Central memory CD8-positive, alpha-beta T cell (primary cell): Measurements from ENCODE around the gene MINDY4B.

Experiments used
- ATAC-seq: fragments of 150-1000 bp; cut with Tn5 transposase; replicated peaks from 2 replicates; pipeline ENCODE4 v1.10.0; 2022; ENCODE audit warnings: mild to moderate bottlenecking, moderate FRiP score, moderate number of reproducible peaks; ENCODE audit not compliant: poor library complexity, severe bottlenecking; ENCODE audit errors: extremely low read depth
- DNase-seq, 2 donors: peaks; one replicate each; pipeline ENCODE4 v3.0.0; 2021; ENCODE audit warnings: low spot score in 2 of 2
- H3K27ac Mint-ChIP-seq: one replicate; pipeline ENCODE4 v1.8.0; 2022; ENCODE audit warnings: low read depth, mild to moderate bottlenecking, moderate library complexity, mixed read lengths
- H3K27me3 Mint-ChIP-seq: one replicate; pipeline ENCODE4 v1.8.0; 2022; ENCODE audit warnings: mixed read lengths
- H3K36me3 Mint-ChIP-seq: one replicate; pipeline ENCODE4 v1.8.0; 2022; ENCODE audit warnings: mild to moderate bottlenecking, moderate library complexity, mixed read lengths; ENCODE audit not compliant: insufficient read depth
- H3K4me1 Mint-ChIP-seq: one replicate; pipeline ENCODE4 v1.8.0; 2022; ENCODE audit warnings: mixed read lengths
- H3K4me3 Mint-ChIP-seq: one replicate; pipeline ENCODE4 v1.8.0; 2022; ENCODE audit warnings: mild to moderate bottlenecking, moderate library complexity, mixed read lengths
- H3K9me3 Mint-ChIP-seq: one replicate; pipeline ENCODE4 v1.8.0; 2022; ENCODE audit warnings: mixed read lengths

The MINDY4B gene

GRCh38 chr3:150920236-150920635 lies 15.0 kb upstream of the MINDY4B start:
- no peaks in the 10 kb centered on the region for H3K36me3 Mint-ChIP-seq
- no peaks in the 10 kb centered on the region for H3K9me3 Mint-ChIP-seq
- no peaks in the 10 kb centered on the region for H3K4me1 Mint-ChIP-seq
- peaks cover 84% of the 10 kb centered on the region for H3K27me3 Mint-ChIP-seq
- DNase-seq: no peak
- no peak overlapping the region for H3K4me3 Mint-ChIP-seq
- H3K27ac Mint-ChIP-seq: no peak overlapping the region
- ATAC-seq: no peak

GRCh38 chr3:150917951-150918350 lies 12.7 kb upstream of the MINDY4B start:
- no peak for ATAC-seq
- Mint-ChIP-seq H3K4me1 (no peaks in the 10 kb centered on the region), H3K27ac (no peak overlapping the region), H3K9me3 (no peaks in the 10 kb centered on the region), H3K4me3 (no peak overlapping the region), H3K36me3 (no peaks in the 10 kb centered on the region), H3K27me3 (peaks cover 68% of the 10 kb centered on the region)
- DNase-seq: no peak

GRCh38 chr3:150913133-150913922 lies 8.1 kb upstream of the MINDY4B start:
- Mint-ChIP-seq H3K27me3 (peaks cover 72% of the 10 kb centered on the region), H3K27ac (no peak overlapping the region), H3K4me1 (no peaks in the 10 kb centered on the region), H3K4me3 (no peak overlapping the region), H3K9me3 (no peaks in the 10 kb centered on the region), H3K36me3 (no peaks in the 10 kb centered on the region)
- ATAC-seq (no peak), DNase-seq (no peak)

GRCh38 chr3:150912501-150912900 lies 7.3 kb upstream of the MINDY4B start:
- ATAC-seq: no peak
- Mint-ChIP-seq H3K36me3 (no peaks in the 10 kb centered on the region), H3K27me3 (peaks cover 72% of the 10 kb centered on the region), H3K9me3 (no peaks in the 10 kb centered on the region), H3K27ac (no peak overlapping the region), H3K4me1 (no peaks in the 10 kb centered on the region), H3K4me3 (no peak overlapping the region)
- DNase-seq: no peak

- Mint-ChIP-seq H3K4me1 (no peaks in the 10 kb centered on the region), H3K9me3 (no peaks in the 10 kb centered on the region), H3K27ac (no peak overlapping the region), H3K36me3 (no peaks in the 10 kb centered on the region), H3K4me3 (no peak overlapping the region), H3K27me3 (peaks cover 76% of the 10 kb centered on the region)
- no peak for DNase-seq
- ATAC-seq: no peak
Observed at GRCh38 chr3:150911771-150912170, 6.5 kb upstream of the MINDY4B start.

GRCh38 chr3:150906461-150906860 lies 1.2 kb upstream of the MINDY4B start:
- Mint-ChIP-seq H3K36me3 (no peaks in the 10 kb centered on the region), H3K4me1 (no peaks in the 10 kb centered on the region), H3K4me3 (no peak overlapping the region), H3K27ac (no peak overlapping the region), H3K9me3 (no peaks in the 10 kb centered on the region), H3K27me3 (peaks cover 73% of the 10 kb centered on the region)
- DNase-seq (no peak), ATAC-seq (no peak)

- Mint-ChIP-seq H3K27me3 (peaks cover 73% of the 10 kb centered on the region), H3K9me3 (no peaks in the 10 kb centered on the region), H3K27ac (no peak overlapping the region), H3K36me3 (no peaks in the 10 kb centered on the region), H3K4me1 (no peaks in the 10 kb centered on the region), H3K4me3 (no peak overlapping the region)
- no peak for ATAC-seq
- DNase-seq: no peak
Observed at GRCh38 chr3:150905746-150906145, 507 bp upstream of the MINDY4B start.

GRCh38 chr3:150902988-150903387 lies 2.3 kb downstream of the MINDY4B start:
- ATAC-seq (no peak), DNase-seq (no peak)
- Mint-ChIP-seq H3K36me3 (no peaks in the 10 kb centered on the region), H3K27ac (no peak overlapping the region), H3K4me3 (no peak overlapping the region), H3K4me1 (no peaks in the 10 kb centered on the region), H3K9me3 (no peaks in the 10 kb centered on the region), H3K27me3 (peaks cover 62% of the 10 kb centered on the region)

GRCh38 chr3:150901793-150902192 lies 3.4 kb downstream of the MINDY4B start:
- no peak overlapping the region for H3K27ac Mint-ChIP-seq
- H3K9me3 Mint-ChIP-seq: no peaks in the 10 kb centered on the region
- H3K4me1 Mint-ChIP-seq: no peaks in the 10 kb centered on the region
- H3K36me3 Mint-ChIP-seq: no peaks in the 10 kb centered on the region
- no peak for ATAC-seq
- no peak overlapping the region for H3K4me3 Mint-ChIP-seq
- no peak for DNase-seq
- peaks cover 56% of the 10 kb centered on the region for H3K27me3 Mint-ChIP-seq

GRCh38 chr3:150899141-150899540 lies 6.1 kb downstream of the MINDY4B start:
- peaks cover 58% of the 10 kb centered on the region for H3K27me3 Mint-ChIP-seq
- no peak overlapping the region for H3K27ac Mint-ChIP-seq
- no peak overlapping the region for H3K4me3 Mint-ChIP-seq
- ATAC-seq (no peak), DNase-seq (no peak)
- no peaks in the 10 kb centered on the region for H3K9me3 Mint-ChIP-seq
- H3K36me3 Mint-ChIP-seq: no peaks in the 10 kb centered on the region
- H3K4me1 Mint-ChIP-seq: no peaks in the 10 kb centered on the region

GRCh38 chr3:150898046-150898754 lies 7.0 kb downstream of the MINDY4B start:
- Mint-ChIP-seq H3K4me3 (no peak overlapping the region), H3K27me3 (peaks cover 58% of the 10 kb centered on the region), H3K9me3 (no peaks in the 10 kb centered on the region), H3K4me1 (no peaks in the 10 kb centered on the region), H3K36me3 (no peaks in the 10 kb centered on the region), H3K27ac (no peak overlapping the region)
- DNase-seq: no peak
- no peak for ATAC-seq

- no peak overlapping the region for H3K4me3 Mint-ChIP-seq
- no peaks in the 10 kb centered on the region for H3K36me3 Mint-ChIP-seq
- no peak overlapping the region for H3K27ac Mint-ChIP-seq
- ATAC-seq (no peak), DNase-seq (no peak)
- peaks cover 52% of the 10 kb centered on the region for H3K27me3 Mint-ChIP-seq
- no peaks in the 10 kb centered on the region for H3K4me1 Mint-ChIP-seq
- H3K9me3 Mint-ChIP-seq: no peaks in the 10 kb centered on the region
Observed at GRCh38 chr3:150897592-150897991, 7.6 kb downstream of the MINDY4B start.

- Mint-ChIP-seq H3K27ac (no peak overlapping the region), H3K4me1 (no peaks in the 10 kb centered on the region), H3K4me3 (no peak overlapping the region), H3K27me3 (peaks cover 42% of the 10 kb centered on the region), H3K36me3 (no peaks in the 10 kb centered on the region), H3K9me3 (no peaks in the 10 kb centered on the region)
- DNase-seq: no peak
- ATAC-seq: no peak
Observed at GRCh38 chr3:150890831-150891230, 14.4 kb downstream of the MINDY4B start.
